Activated CD4-positive, alpha-beta T cell treated with anti-CD3 and anti-CD28 coated beads, Interleukin-2, Interleukin-6, amounts not matched to agents 100 ng/mL and 50 ng/mL, durations not matched to agents 16 hours and 8 hours (primary cell): ENCODE data around the gene PAN3.
"Not testable (repeated sequence)": the region's sequence is repeated elsewhere in the genome, so short reads cannot be mapped to it uniquely, and the experiment has no call there.

ENCODE experiments used
- DNase-seq: peaks from one replicate; pipeline ENCODE4 v3.0.0-alpha.2; 2020

The PAN3 gene

GRCh38 chr13:28137596-28137995 lies 749 bp upstream of the PAN3 start:
- DNase-seq = no peak

- peak; percentile 88 for DNase-seq
Measured at GRCh38 chr13:28138756-28139470, 568 bp downstream of the PAN3 start.

- no peak for DNase-seq
Measured at GRCh38 chr13:28140433-28141125, 2.2 kb downstream of the PAN3 start.

GRCh38 chr13:28141542-28141941 lies 3.2 kb downstream of the PAN3 start:
- DNase-seq = not testable (repeated sequence)

- no peak for DNase-seq
Measured at GRCh38 chr13:28145049-28145448, 6.7 kb downstream of the PAN3 start.

- peak; percentile 15 for DNase-seq
Measured at GRCh38 chr13:28147495-28147894, 9.2 kb downstream of the PAN3 start.

- no peak for DNase-seq
Measured at GRCh38 chr13:28159057-28159456, 20.7 kb downstream of the PAN3 start.

- no peak for DNase-seq
Measured at GRCh38 chr13:28161370-28161769, 23.0 kb downstream of the PAN3 start.

GRCh38 chr13:28163587-28163986 lies 25.2 kb downstream of the PAN3 start:
- DNase-seq = no peak

- DNase-seq = no peak
Measured at GRCh38 chr13:28166257-28166656, 27.9 kb downstream of the PAN3 start.

- DNase-seq = no peak
Measured at GRCh38 chr13:28171266-28171665, 32.9 kb downstream of the PAN3 start.

- DNase-seq = no peak
Measured at GRCh38 chr13:28172947-28173346, 34.6 kb downstream of the PAN3 start.

- DNase-seq = no peak
Measured at GRCh38 chr13:28173793-28174192, 35.4 kb downstream of the PAN3 start.

GRCh38 chr13:28177327-28177726 lies 39.0 kb downstream of the PAN3 start:
- no peak for DNase-seq

- DNase-seq = no peak
Measured at GRCh38 chr13:28177877-28178276, 39.5 kb downstream of the PAN3 start.

- no peak for DNase-seq
Measured at GRCh38 chr13:28179974-28180373, 41.6 kb downstream of the PAN3 start.

- no peak for DNase-seq
Measured at GRCh38 chr13:28181413-28181812, 43.1 kb downstream of the PAN3 start.

GRCh38 chr13:28185256-28185655 lies 46.9 kb downstream of the PAN3 start:
- DNase-seq = no peak

- no peak for DNase-seq
Measured at GRCh38 chr13:28199089-28199488, 60.7 kb downstream of the PAN3 start.

- no peak for DNase-seq
Measured at GRCh38 chr13:28204043-28204442, 65.7 kb downstream of the PAN3 start.

GRCh38 chr13:28204690-28205443 lies 66.5 kb downstream of the PAN3 start:
- peak; percentile 60 for DNase-seq

- no peak for DNase-seq
Measured at GRCh38 chr13:28218679-28219078, 80.3 kb downstream of the PAN3 start.

GRCh38 chr13:28219408-28220099 lies 81.2 kb downstream of the PAN3 start:
- no peak for DNase-seq
